Adrenal gland (tissue), 12 donors: ENCODE results near the gene IL1RN. TPM values are rescaled to one million over a fixed set of nuclear protein-coding genes. Genes with fewer than 3 reads are reported as not detected.

ENCODE experiments used
- DNase-seq, 7 donors: peaks; one replicate each; pipeline ENCODE4 v3.0.0-alpha.2; 2019 to 2020
- H3K27ac ChIP-seq, 5 donors: fragments of 200-600 bp; sonication (generic) in 4 of 5; 1 replicate in 3 of 5; 2 replicates in 2 of 5; pipeline versions ENCODE4 v1.5.1 to v1.8.0; 2016 to 2020; ENCODE audit warnings: mild to moderate bottlenecking in 1 of 5
- H3K27me3 ChIP-seq: fragments of 200-600 bp; 2 replicates; pipeline ENCODE4 v1.8.0; 2021
- H3K36me3 ChIP-seq, 2 donors: fragments of 200-600 bp; replicated peaks in 1 of 2; 1 replicate in 1 of 2; 2 replicates in 1 of 2; pipeline versions ENCODE4 v1.5.1 to v1.8.0; 2018 to 2022
- H3K4me1 ChIP-seq, 2 donors: fragments of 200-600 bp; replicated peaks in 1 of 2; 1 replicate in 1 of 2; 2 replicates in 1 of 2; pipeline versions ENCODE4 v1.5.1 to v1.8.0; 2018 to 2021
- H3K4me3 ChIP-seq, 4 donors: fragments of 200-600 bp; sonication (generic) in 3 of 4; one replicate each; pipeline ENCODE4 v1.5.1; 2016 to 2018
- H3K9me3 ChIP-seq, 3 donors: fragments of 200-600 bp; sonication (generic) in 1 of 3; replicated peaks in 1 of 3; 1 replicate in 2 of 3; 2 replicates in 1 of 3; pipeline versions ENCODE4 v1.5.1 to v1.8.0; 2016 to 2021
- POLR2A ChIP-seq, 2 donors: fragments of 450-650 bp; IDR thresholded peaks; one replicate each; pipeline ENCODE4 v1.6.1; 2017; ENCODE audit warnings: antibody characterized with exemption in 2 of 2, mild to moderate bottlenecking in 2 of 2, moderate library complexity in 1 of 2
- WGBS, 4 donors: extraction: QIAGEN DNeasy Blood & Tissue Kit in 2 of 4; methylation state at CpG; one replicate each; pipeline versions ENCODE4 v1.1.5 to v1.1.7; 2013 to 2017; 5-methylcytosine and 5-hydroxymethylcytosine counted together
- intact Hi-C, 2 donors: fragments of 100-400 bp; cut with DNase I; formaldehyde crosslinking; loops; one replicate each; pipeline versions ENCODE4 v1.14.1 to v1.15.0; 2022 to 2023
- polyA plus RNA-seq, 3 donors: library from polyadenylated mRNA; stranded (reverse); fragments of 200-250 nt in 2 of 3; fragments of 350-450 nt in 1 of 3; fragmentation: Illumina TruSeq in 1 of 3; extraction: RNeasy Lipid Tissue Mini Kit (QIAGEN cat#74804) in 1 of 3; gene quantifications; one replicate each; pipeline ENCODE4 v1.2.3, GENCODE V29; 2013 to 2014
- total RNA-seq, 9 donors: library from RNA; depleted of rRNA in 4 of 9; stranded (reverse); fragments of >200 nt in 4 of 9; fragments of 120-200 nt in 1 of 9; fragmentation: NEBNext Ultra II Directional in 1 of 9; extraction: Animal tissue kit (Norgen Biotek cat#: 25700) in 1 of 9; gene quantifications; one replicate each; pipeline versions ENCODE4 v1.1.0 to v1.2.4, GENCODE V29; 2013 to 2023
- TF ChIP-seq, protein P1 (sequence below), 6 experiments: fragments of 450-650 bp in 4 of 6; fragments of 200-600 bp in 2 of 6; sonication (generic) in 1 of 6; IDR thresholded peaks; 1 replicate in 5 of 6; 2 replicates in 1 of 6; pipeline versions ENCODE4 v1.5.1 to v1.8.0; 2016 to 2021; ENCODE audit warnings: antibody characterized with exemption in 6 of 6, mild to moderate bottlenecking in 2 of 6, moderate library complexity in 1 of 6
- donor health status: healthy with polysubstance abuse.
- donor health status: Bipolar disorder and iron deficiency.
- donor health status: DM: yes; HTN: yes; CAD: no.
- donor health status: DM: no; HTN: no; CAD: no.
- donor health status: DM: no; HTN: no; CAD: no.
- donor health status: DM: yes; HTN: yes; CAD: no.

IL1RN gene
- total and polyA plus RNA-seq, 12 donors = 0.22 to 6.1 (median 1.2) TPM; not detected in 2

DNA sequence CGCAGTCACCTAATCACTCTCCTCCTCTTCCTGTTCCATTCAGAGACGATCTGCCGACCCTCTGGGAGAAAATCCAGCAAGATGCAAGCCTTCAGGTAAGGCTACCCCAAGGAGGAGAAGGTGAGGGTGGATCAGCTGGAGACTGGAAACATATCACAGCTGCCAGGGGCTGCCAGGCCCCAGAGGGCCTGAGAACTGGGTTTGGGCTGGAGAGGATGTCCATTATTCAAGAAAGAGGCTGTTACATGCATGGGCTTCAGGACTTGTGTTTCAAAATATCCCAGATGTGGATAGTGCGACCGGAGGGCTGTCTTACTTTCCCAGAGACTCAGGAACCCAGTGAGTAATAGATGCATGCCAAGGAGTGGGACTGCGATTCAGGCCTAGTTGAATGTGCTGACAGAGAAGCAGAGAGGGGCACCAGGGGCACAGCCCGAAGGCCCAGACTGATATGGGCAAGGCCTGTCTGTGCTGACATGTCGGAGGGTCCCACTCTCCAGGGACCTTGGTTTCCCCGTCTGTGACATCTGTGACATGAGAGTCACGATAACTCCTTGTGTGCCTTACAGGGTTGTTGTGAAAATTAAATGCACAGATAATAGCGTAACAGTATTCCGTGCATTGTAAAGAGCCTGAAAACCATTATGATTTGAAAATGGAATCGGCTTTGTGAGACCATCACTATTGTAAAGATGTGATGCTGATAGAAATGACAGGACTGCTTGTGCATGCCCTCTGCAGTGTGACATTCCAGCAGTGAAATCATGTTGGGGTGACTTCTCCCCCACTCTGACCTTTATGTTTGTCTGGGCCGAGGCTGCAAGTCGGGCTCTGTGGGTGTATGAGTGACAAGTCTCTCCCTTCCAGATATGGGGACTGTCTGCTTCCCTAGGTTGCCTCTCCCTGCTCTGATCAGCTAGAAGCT lies 510 bp downstream of the IL1RN start:
- peaks cover 32 to 39% of the 10 kb centered on the region in 2 donors for H3K4me1 ChIP-seq
- H3K27me3 ChIP-seq = no peaks in the 10 kb centered on the region
- no peak overlapping the region for H3K4me3 ChIP-seq
- no peaks in the 10 kb centered on the region for H3K9me3 ChIP-seq
- TF ChIP-seq POLR2A (IDR thresholded peaks at IDR 0.05) = no peak
- TF ChIP-seq, protein P1, sequence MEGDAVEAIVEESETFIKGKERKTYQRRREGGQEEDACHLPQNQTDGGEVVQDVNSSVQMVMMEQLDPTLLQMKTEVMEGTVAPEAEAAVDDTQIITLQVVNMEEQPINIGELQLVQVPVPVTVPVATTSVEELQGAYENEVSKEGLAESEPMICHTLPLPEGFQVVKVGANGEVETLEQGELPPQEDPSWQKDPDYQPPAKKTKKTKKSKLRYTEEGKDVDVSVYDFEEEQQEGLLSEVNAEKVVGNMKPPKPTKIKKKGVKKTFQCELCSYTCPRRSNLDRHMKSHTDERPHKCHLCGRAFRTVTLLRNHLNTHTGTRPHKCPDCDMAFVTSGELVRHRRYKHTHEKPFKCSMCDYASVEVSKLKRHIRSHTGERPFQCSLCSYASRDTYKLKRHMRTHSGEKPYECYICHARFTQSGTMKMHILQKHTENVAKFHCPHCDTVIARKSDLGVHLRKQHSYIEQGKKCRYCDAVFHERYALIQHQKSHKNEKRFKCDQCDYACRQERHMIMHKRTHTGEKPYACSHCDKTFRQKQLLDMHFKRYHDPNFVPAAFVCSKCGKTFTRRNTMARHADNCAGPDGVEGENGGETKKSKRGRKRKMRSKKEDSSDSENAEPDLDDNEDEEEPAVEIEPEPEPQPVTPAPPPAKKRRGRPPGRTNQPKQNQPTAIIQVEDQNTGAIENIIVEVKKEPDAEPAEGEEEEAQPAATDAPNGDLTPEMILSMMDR (IDR thresholded peaks at IDR 0.05) = no peak
- no peaks in the 10 kb centered on the region for H3K36me3 ChIP-seq
- 64 to 83% (median 78%) methylated on average over 13 to 15 of the region's 15 CpGs for WGBS, 4 donors
- intact Hi-C loops = loop anchor here in 1 of 2 donors (5.0 kb wide), 1 partner anchor 46 kb away; no protein-coding TSS in a partner anchor
- DNase-seq = no peak
- peak overlapping the region in 2 of 5 donors; percentile 38 to 49 for H3K27ac ChIP-seq

DNA sequence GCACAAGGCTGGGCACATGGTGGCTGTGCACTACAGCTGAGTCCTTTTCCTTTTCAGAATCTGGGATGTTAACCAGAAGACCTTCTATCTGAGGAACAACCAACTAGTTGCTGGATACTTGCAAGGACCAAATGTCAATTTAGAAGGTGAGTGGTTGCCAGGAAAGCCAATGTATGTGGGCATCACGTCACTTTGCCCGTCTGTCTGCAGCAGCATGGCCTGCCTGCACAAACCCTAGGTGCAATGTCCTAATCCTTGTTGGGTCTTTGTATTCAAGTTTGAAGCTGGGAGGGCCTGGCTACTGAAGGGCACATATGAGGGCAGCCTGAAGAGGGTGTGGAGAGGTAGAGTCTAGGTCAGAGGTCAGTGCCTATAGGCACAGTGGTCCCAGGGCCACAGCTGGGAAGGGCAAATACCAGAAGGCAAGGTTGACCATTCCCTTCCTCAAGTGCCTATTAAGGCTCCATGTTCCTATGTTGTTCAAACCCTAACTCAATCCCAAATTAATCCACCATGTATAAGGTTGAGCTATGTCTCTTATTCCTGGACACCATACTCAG lies 2.2 kb downstream of the IL1RN start:
- no peaks in the 10 kb centered on the region for H3K27me3 ChIP-seq
- WGBS, 4 donors = 50 to 94% (median 76%) methylated on average over 2 of the region's 2 CpGs
- TF ChIP-seq, protein P1 (IDR thresholded peaks at IDR 0.05) = no peak
- TF ChIP-seq POLR2A (IDR thresholded peaks at IDR 0.05) = no peak
- H3K4me3 ChIP-seq = no peak overlapping the region
- intact Hi-C loops = loop anchor here (5.0 to 10.0 kb wide), 2 partner anchors 47 to 255 kb away; no protein-coding TSS in a partner anchor
- no peak overlapping the region for H3K27ac ChIP-seq
- no peaks in the 10 kb centered on the region for H3K36me3 ChIP-seq
- DNase-seq = no peak
- H3K4me1 ChIP-seq = peaks cover 26 to 28% of the 10 kb centered on the region in 2 donors
- no peaks in the 10 kb centered on the region for H3K9me3 ChIP-seq

DNA sequence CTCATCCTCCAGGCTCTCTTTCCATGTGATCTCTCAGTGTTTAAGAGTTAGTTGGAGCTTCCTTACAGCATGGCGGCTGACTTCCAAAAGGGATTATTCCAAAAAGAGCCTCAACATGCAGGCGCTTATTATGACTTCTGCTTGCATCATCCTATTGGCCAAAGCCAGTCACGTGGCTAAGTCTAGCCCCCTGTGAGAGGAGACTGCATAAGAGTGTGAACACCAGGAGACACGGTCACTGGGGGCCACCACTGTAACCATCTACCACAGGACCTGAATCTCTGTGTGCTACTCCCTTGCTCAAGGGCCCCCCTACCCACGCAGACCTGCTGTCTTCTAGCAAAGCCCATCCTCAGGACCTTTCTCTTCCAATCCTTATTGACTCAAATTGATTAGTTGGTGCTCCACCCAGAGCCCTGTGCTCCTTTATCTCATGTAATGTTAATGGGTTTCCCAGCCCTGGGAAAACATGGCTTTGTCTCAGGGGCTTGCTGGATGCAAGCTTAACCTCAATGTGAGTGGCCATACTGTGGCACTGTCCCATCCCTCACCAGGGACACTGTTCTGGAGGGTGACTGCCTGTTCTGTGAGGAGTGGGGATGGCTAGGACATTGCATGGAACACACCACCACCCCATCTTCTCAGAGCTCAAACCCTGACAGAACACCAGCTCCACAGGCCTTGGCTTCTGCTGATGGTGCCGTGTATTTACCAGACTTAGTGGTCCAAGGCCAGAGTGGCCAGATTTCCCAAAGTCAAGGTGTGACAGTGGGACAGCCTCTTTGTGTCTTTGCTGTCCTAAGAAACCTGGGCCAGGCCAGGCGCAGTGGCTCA lies 4.2 kb downstream of the IL1RN start:
- WGBS, 4 donors = 80 to 100% (median 85%) methylated on average over 3 to 7 of the region's 7 CpGs
- Histone ChIP-seq H3K27ac (no peak overlapping the region), H3K27me3 (no peaks in the 10 kb centered on the region), H3K4me1 (peaks cover 7 to 8% of the 10 kb centered on the region in 2 donors), H3K36me3 (no peaks in the 10 kb centered on the region), H3K9me3 (no peaks in the 10 kb centered on the region), H3K4me3 (no peak overlapping the region)
- TF ChIP-seq, protein P1 (IDR thresholded peaks at IDR 0.05) = no peak
- no peak for TF ChIP-seq POLR2A (IDR thresholded peaks at IDR 0.05)
- intact Hi-C loops = loop anchor here in 1 of 2 donors (5.0 to 10.0 kb wide), 2 partner anchors 49 to 253 kb away; no protein-coding TSS in a partner anchor
- DNase-seq = no peak
